BLaER1 (cell line): ENCODE measurements around the gene ADAM12.

ENCODE experiments used
- H3K27ac ChIP-seq: shearing (Covaris generic); formaldehyde crosslinking; 2 replicates; pipeline ENCODE4 v1.8.1; 2022
- H3K27me3 ChIP-seq: shearing (Covaris generic); formaldehyde crosslinking; 2 replicates; pipeline ENCODE4 v1.8.1; 2022
- H3K36me3 ChIP-seq: shearing (Covaris generic); formaldehyde crosslinking; 2 replicates; pipeline ENCODE4 v1.8.1; 2022
- H3K4me1 ChIP-seq: shearing (Covaris generic); formaldehyde crosslinking; 2 replicates; pipeline ENCODE4 v1.8.1; 2022
- H3K4me2 ChIP-seq: shearing (Covaris generic); formaldehyde crosslinking; 2 replicates; pipeline ENCODE4 v1.8.1; 2022
- H3K4me3 ChIP-seq: shearing (Covaris generic); formaldehyde crosslinking; 2 replicates; pipeline ENCODE4 v1.8.1; 2022
- H3K9ac ChIP-seq: shearing (Covaris generic); formaldehyde crosslinking; 2 replicates; pipeline ENCODE4 v1.8.1; 2022
- H3K9me3 ChIP-seq: shearing (Covaris generic); formaldehyde crosslinking; 2 replicates; pipeline ENCODE4 v1.8.1; 2022
- H4K20me1 ChIP-seq: shearing (Covaris generic); formaldehyde crosslinking; 2 replicates; pipeline ENCODE4 v1.8.1; 2022
- Cebpa-rat ChIP-seq: shearing (Covaris generic); IDR thresholded peaks from 2 replicates; pipeline ENCODE4 v1.8.1; 2022

Gene ADAM12, protein sequence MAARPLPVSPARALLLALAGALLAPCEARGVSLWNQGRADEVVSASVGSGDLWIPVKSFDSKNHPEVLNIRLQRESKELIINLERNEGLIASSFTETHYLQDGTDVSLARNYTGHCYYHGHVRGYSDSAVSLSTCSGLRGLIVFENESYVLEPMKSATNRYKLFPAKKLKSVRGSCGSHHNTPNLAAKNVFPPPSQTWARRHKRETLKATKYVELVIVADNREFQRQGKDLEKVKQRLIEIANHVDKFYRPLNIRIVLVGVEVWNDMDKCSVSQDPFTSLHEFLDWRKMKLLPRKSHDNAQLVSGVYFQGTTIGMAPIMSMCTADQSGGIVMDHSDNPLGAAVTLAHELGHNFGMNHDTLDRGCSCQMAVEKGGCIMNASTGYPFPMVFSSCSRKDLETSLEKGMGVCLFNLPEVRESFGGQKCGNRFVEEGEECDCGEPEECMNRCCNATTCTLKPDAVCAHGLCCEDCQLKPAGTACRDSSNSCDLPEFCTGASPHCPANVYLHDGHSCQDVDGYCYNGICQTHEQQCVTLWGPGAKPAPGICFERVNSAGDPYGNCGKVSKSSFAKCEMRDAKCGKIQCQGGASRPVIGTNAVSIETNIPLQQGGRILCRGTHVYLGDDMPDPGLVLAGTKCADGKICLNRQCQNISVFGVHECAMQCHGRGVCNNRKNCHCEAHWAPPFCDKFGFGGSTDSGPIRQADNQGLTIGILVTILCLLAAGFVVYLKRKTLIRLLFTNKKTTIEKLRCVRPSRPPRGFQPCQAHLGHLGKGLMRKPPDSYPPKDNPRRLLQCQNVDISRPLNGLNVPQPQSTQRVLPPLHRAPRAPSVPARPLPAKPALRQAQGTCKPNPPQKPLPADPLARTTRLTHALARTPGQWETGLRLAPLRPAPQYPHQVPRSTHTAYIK

DNA sequence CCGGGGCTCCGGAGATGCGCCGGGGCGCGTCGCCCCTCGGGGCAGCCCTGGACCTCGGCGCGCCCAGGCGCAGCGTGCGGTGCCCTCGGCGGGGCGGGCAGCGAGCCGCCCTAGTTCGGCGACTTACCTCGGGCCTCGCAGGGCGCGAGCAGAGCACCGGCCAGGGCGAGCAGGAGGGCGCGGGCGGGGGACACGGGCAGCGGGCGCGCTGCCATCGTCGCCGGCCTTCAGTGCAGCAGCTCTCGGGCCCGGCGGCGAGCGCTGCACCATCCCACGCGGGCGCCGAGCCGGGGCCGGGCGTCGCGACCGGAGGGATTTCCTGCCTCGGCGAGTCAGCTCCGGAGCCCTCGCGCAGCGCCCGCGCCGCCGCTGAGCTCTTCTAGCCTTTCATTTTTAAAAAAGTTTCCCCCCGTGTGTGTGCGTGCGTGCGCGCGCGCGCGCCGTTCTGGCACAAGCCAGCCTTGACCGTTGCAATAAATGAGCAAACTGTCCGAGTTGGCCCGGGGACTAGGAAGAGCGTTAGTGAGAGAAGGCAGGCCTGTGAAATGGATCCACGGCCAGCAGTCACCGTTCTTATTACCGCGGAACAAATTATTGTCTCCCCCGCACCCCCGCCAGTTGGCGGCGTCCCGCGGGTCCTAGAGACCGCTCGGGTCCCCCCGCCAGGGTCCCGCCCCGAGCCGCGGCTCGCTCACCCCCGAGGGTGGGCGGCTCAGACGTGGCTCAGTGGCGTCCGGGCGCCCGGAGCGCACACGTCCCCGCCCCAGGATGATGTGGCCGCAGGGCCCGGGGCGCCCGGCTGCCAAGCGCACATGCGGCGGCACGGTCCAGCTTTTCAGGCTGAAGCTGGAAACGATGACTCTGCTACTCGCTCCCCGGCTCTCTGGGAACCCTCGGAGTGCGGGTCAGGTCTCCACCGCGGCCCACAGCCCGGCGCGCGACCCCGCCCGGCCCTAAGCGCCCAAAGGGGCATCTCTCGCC lies at the start of gene ADAM12:
Gene ADAM12, minus strand, starts transcription at position 547 of the 981 bp plus-strand sequence. Its CDS starts 332 bp downstream, at position 215.
- TF ChIP-seq Cebpa-rat: no peak
- H3K9me3 ChIP-seq: peaks cover 44% of the 10 kb centered on the region
- H3K4me3 ChIP-seq: no peak within 1 kb of the TSS
- no peak within 1 kb of the TSS for H3K4me2 ChIP-seq
- H3K36me3 ChIP-seq: no peaks in the 10 kb centered on the region
- H3K27ac ChIP-seq: no peak within 1 kb of the TSS
- no peaks in the 10 kb centered on the region for H3K4me1 ChIP-seq
- H3K27me3 ChIP-seq: 0 out of 2 replicates have a peak, but pooled peaks cover 10% of the 10 kb centered on the region
- no peak within 1 kb of the TSS for H3K9ac ChIP-seq
- H4K20me1 ChIP-seq: no peaks in the 10 kb centered on the region

DNA sequence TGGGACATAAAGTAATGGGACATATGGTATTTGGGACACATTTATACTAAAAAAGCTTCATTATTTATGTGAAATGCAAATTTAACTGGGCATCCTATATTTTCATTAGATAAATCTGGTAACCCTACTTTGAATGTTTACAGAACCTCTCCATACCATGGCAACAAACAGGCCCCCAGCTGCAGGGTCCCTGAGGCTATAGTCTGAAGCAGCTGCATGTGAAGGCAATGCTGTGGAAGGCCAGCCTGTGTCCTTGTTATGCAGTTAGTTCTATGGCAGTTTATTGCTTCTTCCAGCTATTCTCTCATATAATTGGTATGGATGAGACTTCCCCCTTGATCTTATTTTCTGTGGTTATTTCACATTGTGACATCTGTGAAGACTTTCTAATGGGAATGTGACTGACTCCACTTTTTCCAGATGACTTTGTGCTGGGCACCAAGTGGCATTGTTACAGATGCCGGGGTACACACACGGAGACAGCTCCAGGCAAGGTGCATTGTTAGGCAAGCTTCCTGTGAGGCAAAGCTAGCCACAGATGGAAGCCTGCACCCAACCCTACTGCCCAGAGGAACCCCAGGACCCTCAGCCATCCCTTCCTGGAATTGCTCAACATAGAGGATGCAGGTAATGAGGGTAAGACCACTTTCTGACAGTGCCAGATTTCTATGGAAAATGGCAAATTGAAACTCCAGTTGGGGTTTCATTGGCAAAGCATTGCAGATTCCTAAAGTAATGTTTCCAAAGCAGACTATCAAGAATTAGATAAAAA lies 49.5 kb upstream of the ADAM12 start:
- Histone ChIP-seq H3K4me3 (no peak overlapping the region), H3K27me3 (no peaks in the 10 kb centered on the region), H3K27ac (no peak overlapping the region), H3K4me1 (no peaks in the 10 kb centered on the region), H4K20me1 (no peaks in the 10 kb centered on the region), H3K4me2 (no peak overlapping the region), H3K36me3 (no peaks in the 10 kb centered on the region), H3K9me3 (peaks cover 1% of the 10 kb centered on the region; the same call in 1 of the 2 replicates), H3K9ac (no peak overlapping the region)
- TF ChIP-seq Cebpa-rat: no peak

DNA sequence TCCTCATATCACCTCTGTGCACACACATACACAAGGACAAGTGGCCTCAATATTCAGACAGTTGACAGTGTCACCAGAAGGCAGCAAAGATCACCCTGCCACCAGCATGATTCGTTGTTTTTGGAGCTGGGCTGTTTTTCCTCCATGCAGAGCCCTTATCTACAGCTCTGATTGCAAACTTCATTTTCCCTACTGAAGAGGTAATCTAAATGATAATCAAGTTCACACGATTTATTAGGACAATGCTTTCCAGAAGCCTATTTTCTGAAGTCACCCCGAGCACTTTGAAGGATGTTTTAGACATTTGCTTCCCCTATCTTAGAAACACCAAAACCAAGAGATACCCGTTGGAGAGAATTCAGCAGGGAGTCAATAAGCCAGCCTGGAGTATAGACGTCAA lies 46.0 kb upstream of the ADAM12 start:
- Histone ChIP-seq H3K36me3 (no peaks in the 10 kb centered on the region), H3K27ac (no peak overlapping the region), H3K27me3 (no peaks in the 10 kb centered on the region), H3K4me1 (peaks cover 16% of the 10 kb centered on the region), H3K4me2 (no peak overlapping the region), H4K20me1 (no peaks in the 10 kb centered on the region), H3K9me3 (0 out of 2 replicates have a peak, but pooled peaks cover 4% of the 10 kb centered on the region), H3K9ac (no peak overlapping the region), H3K4me3 (no peak overlapping the region)
- no peak for TF ChIP-seq Cebpa-rat

DNA sequence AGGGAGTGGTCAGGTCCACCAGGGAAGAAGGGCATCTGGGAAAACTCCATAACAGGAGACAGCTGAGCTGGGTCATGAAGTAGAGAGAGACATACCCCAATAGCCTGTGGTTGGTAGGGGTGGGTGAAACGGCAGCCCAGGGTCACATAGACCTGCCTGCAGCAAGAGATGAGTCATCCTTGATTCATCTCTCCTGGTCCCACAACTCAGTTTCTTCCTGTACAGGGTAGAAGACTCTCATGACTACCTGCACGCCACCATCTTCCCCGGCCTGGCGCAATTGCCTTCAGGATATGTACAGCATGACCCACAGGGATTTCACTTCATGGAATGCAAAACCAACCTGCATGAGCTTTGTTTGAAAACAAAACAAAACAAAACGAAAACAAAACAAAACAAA lies 45.1 kb upstream of the ADAM12 start:
- Histone ChIP-seq H4K20me1 (no peaks in the 10 kb centered on the region), H3K36me3 (no peaks in the 10 kb centered on the region), H3K9ac (no peak overlapping the region), H3K27ac (no peak overlapping the region), H3K9me3 (0 out of 2 replicates have a peak, but pooled peaks cover 4% of the 10 kb centered on the region), H3K4me2 (no peak overlapping the region), H3K4me1 (peaks cover 16% of the 10 kb centered on the region), H3K27me3 (no peaks in the 10 kb centered on the region), H3K4me3 (no peak overlapping the region)
- TF ChIP-seq Cebpa-rat: no peak

DNA sequence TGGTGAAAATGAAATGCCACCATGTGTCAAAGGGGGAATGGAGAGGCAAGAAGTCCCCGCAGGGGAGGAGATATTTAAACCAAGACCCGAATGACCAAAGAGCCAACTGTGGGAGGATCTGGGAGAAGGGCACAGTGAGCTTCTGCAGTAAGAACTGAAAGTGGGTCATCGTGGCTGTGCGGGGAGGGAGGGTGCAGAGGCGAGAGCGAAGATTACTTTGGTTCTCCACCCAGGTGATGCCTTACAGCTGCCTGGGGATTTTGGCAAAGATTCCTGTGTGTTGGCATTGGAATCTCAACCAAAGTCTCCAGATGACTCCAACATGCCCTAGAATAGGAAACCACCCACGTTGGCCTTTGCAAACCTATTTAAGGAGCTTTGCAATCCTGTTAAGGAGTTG lies 44.2 kb upstream of the ADAM12 start:
- 0 out of 2 replicates have a peak overlapping the region, but pooled peaks have one; percentile 50 for H3K4me2 ChIP-seq
- H3K27me3 ChIP-seq: no peaks in the 10 kb centered on the region
- H3K9ac ChIP-seq: no peak overlapping the region
- H4K20me1 ChIP-seq: no peaks in the 10 kb centered on the region
- H3K36me3 ChIP-seq: no peaks in the 10 kb centered on the region
- no peak overlapping the region for H3K4me3 ChIP-seq
- no peak for TF ChIP-seq Cebpa-rat
- H3K4me1 ChIP-seq: peaks cover 16% of the 10 kb centered on the region
- no peak overlapping the region for H3K27ac ChIP-seq
- 0 out of 2 replicates have a peak, but pooled peaks cover 4% of the 10 kb centered on the region for H3K9me3 ChIP-seq

DNA sequence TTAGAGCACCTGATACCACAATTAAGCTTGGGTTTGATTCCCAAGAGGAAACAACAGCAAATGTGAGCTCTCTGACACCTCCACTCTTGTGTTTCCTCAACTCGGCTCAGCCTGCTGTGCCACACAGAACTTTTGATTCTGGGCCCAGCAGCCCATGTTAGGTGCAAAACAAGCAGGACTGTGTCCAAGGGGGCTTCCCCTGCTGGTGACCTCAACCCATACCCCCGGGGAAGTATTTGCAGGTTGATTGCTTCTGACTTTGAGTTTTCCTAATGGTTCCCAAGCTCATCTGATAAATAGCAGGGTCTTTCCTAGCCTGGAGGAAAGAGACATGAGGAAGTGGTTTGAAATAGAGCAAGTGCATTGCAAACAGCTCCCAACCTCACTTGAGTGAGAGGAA lies 43.5 kb upstream of the ADAM12 start:
- peaks cover 16% of the 10 kb centered on the region for H3K4me1 ChIP-seq
- H3K27ac ChIP-seq: no peak overlapping the region
- H3K9ac ChIP-seq: no peak overlapping the region
- 0 out of 2 replicates have a peak, but pooled peaks cover 4% of the 10 kb centered on the region for H3K9me3 ChIP-seq
- H3K36me3 ChIP-seq: no peaks in the 10 kb centered on the region
- no peaks in the 10 kb centered on the region for H4K20me1 ChIP-seq
- H3K27me3 ChIP-seq: no peaks in the 10 kb centered on the region
- TF ChIP-seq Cebpa-rat: no peak
- peak overlapping the region; percentile 50 for H3K4me2 ChIP-seq
- H3K4me3 ChIP-seq: no peak overlapping the region

DNA sequence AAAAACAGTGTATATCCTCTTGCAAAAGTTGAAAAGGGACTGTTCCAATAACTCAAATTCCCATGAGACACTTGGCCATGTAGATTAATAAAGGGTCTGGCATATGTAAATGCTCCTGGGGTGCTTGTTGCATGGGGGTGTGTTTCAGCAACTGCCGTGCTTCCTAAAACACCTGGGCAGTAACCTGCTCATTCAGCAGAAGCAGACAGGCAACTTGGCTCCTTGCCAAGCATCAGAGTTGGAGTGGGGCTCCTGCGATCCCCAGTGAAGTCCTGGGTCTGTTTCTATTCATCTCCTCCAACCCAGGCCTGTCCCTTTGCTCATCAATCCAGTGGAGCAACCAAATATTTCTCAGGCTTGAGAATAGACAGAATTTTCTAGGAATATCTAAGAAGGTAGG lies 42.2 kb upstream of the ADAM12 start:
- Histone ChIP-seq H3K36me3 (no peaks in the 10 kb centered on the region), H3K27ac (no peak overlapping the region), H3K4me2 (no peak overlapping the region), H3K9ac (no peak overlapping the region), H3K4me3 (no peak overlapping the region), H3K9me3 (0 out of 2 replicates have a peak, but pooled peaks cover 4% of the 10 kb centered on the region), H3K27me3 (no peaks in the 10 kb centered on the region), H3K4me1 (peaks cover 24% of the 10 kb centered on the region), H4K20me1 (no peaks in the 10 kb centered on the region)
- TF ChIP-seq Cebpa-rat: no peak

DNA sequence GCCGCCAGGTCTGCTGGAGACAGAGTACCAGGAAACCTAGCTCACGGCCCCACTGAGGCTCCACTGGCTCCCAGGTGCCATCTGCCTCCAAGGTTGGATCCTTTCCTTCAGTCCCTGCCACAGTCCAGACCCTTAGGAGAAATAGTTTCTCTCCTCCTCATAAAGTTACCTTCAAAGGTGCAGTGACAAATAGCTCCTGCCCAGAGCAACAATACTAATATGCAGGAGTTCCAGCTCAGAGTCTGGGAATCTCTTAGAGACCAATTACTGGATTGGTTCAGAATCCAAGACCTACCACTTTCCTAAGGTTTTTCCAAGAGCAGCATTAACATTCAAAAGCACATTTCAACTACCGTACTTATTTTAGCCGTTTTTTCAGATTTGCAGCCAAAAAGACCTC lies 41.0 kb upstream of the ADAM12 start:
- no peak overlapping the region for H3K9ac ChIP-seq
- H3K4me2 ChIP-seq: no peak overlapping the region
- peaks cover 7% of the 10 kb centered on the region for H3K9me3 ChIP-seq
- no peaks in the 10 kb centered on the region for H4K20me1 ChIP-seq
- H3K36me3 ChIP-seq: no peaks in the 10 kb centered on the region
- H3K27ac ChIP-seq: no peak overlapping the region
- no peak overlapping the region for H3K4me3 ChIP-seq
- no peak for TF ChIP-seq Cebpa-rat
- H3K4me1 ChIP-seq: peaks cover 31% of the 10 kb centered on the region
- no peaks in the 10 kb centered on the region for H3K27me3 ChIP-seq
